K562 (cell line): ENCODE measurements around the gene PLXNA2. TPM values are rescaled to one million over a fixed set of nuclear protein-coding genes. Genes with fewer than 3 reads are reported as not detected.

Experiments
- ATAC-seq: fragments of 200-7000 bp; cut with Tn5 transposase; 3 replicates; pipeline ENCODE4 v1.9.1; 2020; ENCODE audit warnings: moderate library complexity
- BruUV-seq: library from RNA; stranded (reverse); fragments of 400-500 nt; replicated peaks from 2 replicates; lab custom pipeline; 2021; lab: Mats Ljungman, UMichigan
- CTCF ChIA-PET: fragments of 300-600 bp; formaldehyde crosslinking; extraction: SDS; loops from one replicate; lab custom pipeline; 2021; ENCODE audit warnings: low intra/inter-chr PET ratio; lab: Yijun Ruan, JAX
- POLR2A ChIA-PET: fragments of 300-600, 350-650 bp; sonication (Branson Sonifier 250); formaldehyde crosslinking; extraction: SDS; loops from one replicate; lab custom pipeline; 2021; ENCODE audit warnings: antibody characterized with exemption, inconsistent platforms; lab: Yijun Ruan, JAX
- DNase-seq, 4 experiments: peaks; one replicate each; pipeline versions ENCODE4 v3.0.0 to v3.0.0-alpha.2; 2011 to 2018; ENCODE audit warnings: low spot score in 3 of 4, mixed read lengths in 3 of 4; ENCODE audit errors: extremely low read depth in 1 of 4
- FAIRE-seq: peaks from 2 replicates; lab custom pipeline; 2011; peaks lifted over from hg19 to GRCh38; lab: Jason Lieb, UNC
- H2AFZ ChIP-seq: 2 replicates; pipeline ENCODE4 v1.6.0; 2011; ENCODE audit warnings: low read depth, low read length, control low read depth, inconsistent platforms
- H3K27ac ChIP-seq: fragments of 200-600 bp; 3 replicates; pipeline ENCODE4 v1.8.0; 2011; ENCODE audit warnings: low read depth, mild to moderate bottlenecking, control low read depth, inconsistent platforms, low read length, moderate library complexity, mixed read lengths; ENCODE audit errors: extremely low read depth
- H3K27me3 ChIP-seq, 2 experiments: fragments of 300-600 bp in 1 of 2; 2 replicates in 1 of 2; 3 replicates in 1 of 2; pipeline versions ENCODE4 v1.6.0 to v1.8.0; 2011; ENCODE audit warnings: inconsistent platforms in 2 of 2, low read length in 2 of 2, mild to moderate bottlenecking in 1 of 2, mixed read lengths in 1 of 2, moderate library complexity in 1 of 2; ENCODE audit not compliant: control insufficient read depth in 2 of 2, insufficient read depth in 2 of 2
- H3K36me3 ChIP-seq: fragments of 300-600 bp; 3 replicates; pipeline ENCODE4 v1.8.0; 2011; ENCODE audit warnings: mild to moderate bottlenecking, low read length, inconsistent platforms; ENCODE audit not compliant: control insufficient read depth, insufficient read depth
- H3K4me1 ChIP-seq, 2 experiments: fragments of 200-600 bp in 1 of 2; replicated peaks in 1 of 2; 2 replicates in 1 of 2; 3 replicates in 1 of 2; pipeline versions ENCODE4 v1.5.1 to v1.8.0; 2011; ENCODE audit warnings: inconsistent platforms in 2 of 2, low read length in 2 of 2, mild to moderate bottlenecking in 1 of 2, mixed read lengths in 1 of 2, moderate library complexity in 1 of 2; ENCODE audit not compliant: control insufficient read depth in 2 of 2, insufficient read depth in 2 of 2
- H3K4me2 ChIP-seq: 2 replicates; pipeline ENCODE4 v1.6.1; 2011; ENCODE audit warnings: low read length, control low read depth, inconsistent platforms, mixed read lengths; ENCODE audit not compliant: insufficient read depth
- H3K4me3 ChIP-seq: fragments of 200-600 bp; sonication (generic), shearing (Covaris generic); 2 replicates; pipeline ENCODE4 v1.5.1; 2016; ENCODE audit warnings: control low read depth, inconsistent platforms
- H3K79me2 ChIP-seq: fragments of 200-600 bp; 3 replicates; pipeline ENCODE4 v1.8.0; 2011; ENCODE audit warnings: low read length, inconsistent platforms; ENCODE audit not compliant: control insufficient read depth, insufficient read depth
- H3K9ac ChIP-seq, 2 experiments: 2 replicates each; pipeline versions ENCODE4 v1.6.0 to v1.6.1; 2011; ENCODE audit warnings: low read depth in 2 of 2, low read length in 2 of 2, control low read depth in 1 of 2, inconsistent platforms in 1 of 2, mild to moderate bottlenecking in 1 of 2, mixed read lengths in 1 of 2; ENCODE audit not compliant: insufficient read depth in 1 of 2
- H3K9me1 ChIP-seq: one replicate; pipeline ENCODE4 v1.6.0; 2011; ENCODE audit warnings: inconsistent platforms, mild to moderate bottlenecking, low read length, moderate library complexity; ENCODE audit not compliant: control insufficient read depth, insufficient read depth
- H3K9me3 ChIP-seq: replicated peaks from 2 replicates; pipeline ENCODE4 v1.5.1; 2011; ENCODE audit warnings: low read depth, low read length, inconsistent platforms; ENCODE audit not compliant: control insufficient read depth, insufficient read depth
- H4K20me1 ChIP-seq: replicated peaks from 2 replicates; pipeline ENCODE4 v1.6.1; 2011; ENCODE audit warnings: low read length, inconsistent platforms, mixed read lengths; ENCODE audit not compliant: control insufficient read depth, insufficient read depth
- CBFA2T3 ChIP-seq: fragments of 450-650 bp; IDR thresholded peaks from 2 replicates; pipeline ENCODE4 v1.6.1; 2017
- ELF4 ChIP-seq: fragments of 450-650 bp; formaldehyde crosslinking; IDR thresholded peaks from 2 replicates; pipeline ENCODE4 v1.4.0; 2022; ENCODE audit warnings: missing genetic modification characterization
- MEIS2 ChIP-seq: fragments of 450-650 bp; IDR thresholded peaks from 2 replicates; pipeline ENCODE4 v1.6.1; 2014; ENCODE audit warnings: mild to moderate bottlenecking; ENCODE audit not compliant: partially characterized antibody
- PKNOX1 ChIP-seq: fragments of 450-650 bp; IDR thresholded peaks from 2 replicates; pipeline ENCODE4 v1.6.1; 2016
- POLR2G ChIP-seq: fragments of 200-400 bp; formaldehyde crosslinking; IDR thresholded peaks from 2 replicates; pipeline ENCODE4 v1.6.1; 2017; ENCODE audit warnings: low read depth, mild to moderate bottlenecking, antibody characterized with exemption, low read length, moderate library complexity
- SREBF1 ChIP-seq: fragments of 150-350 bp; IDR thresholded peaks from 2 replicates; pipeline ENCODE4 v1.6.1; 2014; ENCODE audit warnings: antibody characterized with exemption, low read depth, low read length, borderline replicate concordance
- SRSF7 ChIP-seq: fragments of 200-400 bp; formaldehyde crosslinking; optimal IDR thresholded peaks from 2 replicates; pipeline ENCODE3; 2017; ENCODE audit warnings: mild to moderate bottlenecking, low read depth, low read length
- TCF3 ChIP-seq: sonication (generic); formaldehyde crosslinking; IDR thresholded peaks from 2 replicates; pipeline ENCODE4 v1.4.0; 2020; ENCODE audit warnings: mild to moderate bottlenecking, missing genetic modification reagents
- VEZF1 ChIP-seq: fragments of 200-800 bp; sonication (Bioruptor generic); IDR thresholded peaks from 2 replicates; pipeline ENCODE4 v1.6.1; 2017; ENCODE audit warnings: missing genetic modification characterization, missing compliant biosample characterization
- ZNF347 ChIP-seq: fragments of 450-650 bp; formaldehyde crosslinking; IDR thresholded peaks from 2 replicates; pipeline ENCODE4 v1.4.0; 2020; ENCODE audit warnings: low read depth, mild to moderate bottlenecking, moderate library complexity
- WGBS: fragments of 100-300 bp; shearing (Covaris generic); methylation state at CpG from one replicate; pipeline ENCODE4 v1.1.6; 2016; ENCODE audit warnings: low coverage, mixed read lengths; ENCODE audit not compliant: insufficient coverage; ENCODE audit errors: missing lambda C conversion rate; 5-methylcytosine and 5-hydroxymethylcytosine counted together
- in situ Hi-C: fragments of 300-500 bp; cut with MboI; formaldehyde crosslinking; loops from 4 replicates; pipeline ENCODE4 v1.15.0; 2018; ENCODE audit warnings: inconsistent platforms, mixed read lengths
- intact Hi-C: fragments of 100-400 bp; cut with micrococcal nuclease; formaldehyde crosslinking; loops from 2 replicates; pipeline ENCODE4 v1.14.2; 2022
- polyA plus RNA-seq, 8 experiments: library from polyadenylated mRNA; depleted of rRNA in 4 of 8; stranded (reverse) in 5 of 8; unstranded in 3 of 8; fragments of >200 nt; fragmentation: Nextera tagmentation in 2 of 8; fragmentation: Illumina TruSeq in 1 of 8; extraction: Ambion mirVana in 2 of 8; extraction: Trizol in 1 of 8; gene quantifications; 2 replicates each; pipeline versions ENCODE4 v1.2.1 to v1.2.3, GENCODE V29; 2011 to 2014; ENCODE audit warnings: inconsistent platforms in 1 of 8, missing spikeins in 1 of 8
- total RNA-seq, 7 experiments: library from RNA; depleted of rRNA in 6 of 7; stranded (reverse); fragments of >200 nt in 6 of 7; fragmentation: Illumina TruSeq in 2 of 7; extraction: Trizol in 2 of 7; gene quantifications; 2 replicates each; pipeline versions ENCODE4 v1.2.1 to v1.2.3, GENCODE V29; 2011 to 2021; ENCODE audit warnings: low replicate concordance in 1 of 7
- TF ChIP-seq, protein P1 (sequence below), 2 experiments: IDR thresholded peaks in 1 of 2; conservative IDR thresholded peaks in 1 of 2; 2 replicates each; pipeline ENCODE4 v1.6.1; 2016; ENCODE audit warnings: low read depth in 2 of 2, mild to moderate bottlenecking in 1 of 2, missing compliant biosample characterization in 1 of 2, missing genetic modification characterization in 1 of 2, moderate library complexity in 1 of 2
- TF ChIP-seq, protein P2 (sequence below): fragments of 250-450 bp; sonication (Bioruptor Pico); IDR thresholded peaks from 2 replicates; pipeline ENCODE4 v1.8.0; 2022; ENCODE audit warnings: inconsistent platforms

PLXNA2 gene
- total and polyA plus RNA-seq, 9 of the 15 experiments (the other 6 are each of a cell fraction or from before 2014, with no cell fraction given), result 0.01 to 1.3 (median 0.32) TPM

DNA sequence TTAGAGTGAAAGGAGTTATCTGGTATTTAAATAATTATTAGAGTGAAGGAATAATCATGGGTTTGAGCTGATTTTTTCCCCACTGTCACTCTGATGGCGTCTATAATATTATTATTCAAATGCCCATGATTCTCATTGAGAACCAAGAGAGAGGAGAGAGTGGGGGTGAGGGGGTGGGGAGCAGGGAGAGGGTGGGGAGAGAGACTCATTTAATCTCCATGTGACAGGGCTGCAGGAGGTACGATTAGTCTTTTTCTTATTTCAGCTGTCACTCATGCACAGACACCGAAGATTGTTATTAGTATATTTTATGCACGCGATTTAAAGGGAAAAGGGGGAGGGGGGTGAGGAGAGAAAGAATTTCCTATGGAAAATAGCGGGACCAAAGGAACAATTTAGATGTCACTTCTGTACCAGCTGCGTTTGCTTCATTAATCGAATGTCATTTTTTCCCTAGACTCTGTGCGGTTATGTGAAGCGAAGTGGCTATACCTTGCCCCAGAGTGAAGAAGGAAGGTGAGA is 19.9 kb downstream of the PLXNA2 start:
- intact Hi-C loops, result no loop called here
- ChIA-PET CTCF (no interaction called here), POLR2A (interaction anchor here (0.5 to 1.2 kb wide), 3 partner anchors 11 to 382 kb away, joined by 3 read pairs; no protein-coding TSS in a partner anchor)
- Histone ChIP-seq H3K9ac (no peak overlapping the region), H3K4me3 (no peak overlapping the region), H3K4me2 (no peak overlapping the region), H3K27ac (no peak overlapping the region), H3K79me2 (no peaks in the 10 kb centered on the region), H3K36me3 (no peaks in the 10 kb centered on the region), H3K27me3 (no peaks in the 10 kb centered on the region), H4K20me1 (no peaks in the 10 kb centered on the region), H2AFZ (peak overlapping the region; percentile 32; the same call in 1 of the 2 replicates), H3K4me1 (peaks cover 43 to 74% of the 10 kb centered on the region in 2 experiments), H3K9me3 (no peaks in the 10 kb centered on the region), H3K9me1 (no peaks in the 10 kb centered on the region)
- DNase-seq, result peak in 1 of 4 experiments; percentile 45
- in situ Hi-C loops, result no loop called here
- TF ChIP-seq, protein P1, sequence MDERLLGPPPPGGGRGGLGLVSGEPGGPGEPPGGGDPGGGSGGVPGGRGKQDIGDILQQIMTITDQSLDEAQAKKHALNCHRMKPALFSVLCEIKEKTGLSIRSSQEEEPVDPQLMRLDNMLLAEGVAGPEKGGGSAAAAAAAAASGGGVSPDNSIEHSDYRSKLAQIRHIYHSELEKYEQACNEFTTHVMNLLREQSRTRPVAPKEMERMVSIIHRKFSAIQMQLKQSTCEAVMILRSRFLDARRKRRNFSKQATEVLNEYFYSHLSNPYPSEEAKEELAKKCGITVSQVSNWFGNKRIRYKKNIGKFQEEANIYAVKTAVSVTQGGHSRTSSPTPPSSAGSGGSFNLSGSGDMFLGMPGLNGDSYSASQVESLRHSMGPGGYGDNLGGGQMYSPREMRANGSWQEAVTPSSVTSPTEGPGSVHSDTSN (CRISPR knock-in tag; IDR thresholded peaks at IDR 0.05; ENCODE audit: low read depth), result no peak
- TF ChIP-seq, protein P1 (tag; conservative IDR thresholded peaks at IDR 0.05; ENCODE audit: low read depth), result peak; percentile 51
- no peak for TF ChIP-seq ZNF347 (CRISPR knock-in tag)
- 0 out of 2 replicates have a peak, but pooled peaks have one; percentile 36 for TF ChIP-seq CBFA2T3
- no peak for TF ChIP-seq SRSF7
- no peak for TF ChIP-seq SREBF1
- 0 out of 2 replicates have a peak, but pooled peaks have one; percentile 18 for TF ChIP-seq VEZF1
- TF ChIP-seq POLR2G, result no peak
- 0 out of 2 replicates have a peak, but pooled peaks have one; percentile 17 for TF ChIP-seq ELF4 (CRISPR knock-in tag)
- peak; percentile 89 for TF ChIP-seq PKNOX1
- 0 out of 2 replicates have a peak, but pooled peaks have one; percentile 6 for TF ChIP-seq TCF3
- peak; percentile 30 for TF ChIP-seq MEIS2
- TF ChIP-seq, protein P2, sequence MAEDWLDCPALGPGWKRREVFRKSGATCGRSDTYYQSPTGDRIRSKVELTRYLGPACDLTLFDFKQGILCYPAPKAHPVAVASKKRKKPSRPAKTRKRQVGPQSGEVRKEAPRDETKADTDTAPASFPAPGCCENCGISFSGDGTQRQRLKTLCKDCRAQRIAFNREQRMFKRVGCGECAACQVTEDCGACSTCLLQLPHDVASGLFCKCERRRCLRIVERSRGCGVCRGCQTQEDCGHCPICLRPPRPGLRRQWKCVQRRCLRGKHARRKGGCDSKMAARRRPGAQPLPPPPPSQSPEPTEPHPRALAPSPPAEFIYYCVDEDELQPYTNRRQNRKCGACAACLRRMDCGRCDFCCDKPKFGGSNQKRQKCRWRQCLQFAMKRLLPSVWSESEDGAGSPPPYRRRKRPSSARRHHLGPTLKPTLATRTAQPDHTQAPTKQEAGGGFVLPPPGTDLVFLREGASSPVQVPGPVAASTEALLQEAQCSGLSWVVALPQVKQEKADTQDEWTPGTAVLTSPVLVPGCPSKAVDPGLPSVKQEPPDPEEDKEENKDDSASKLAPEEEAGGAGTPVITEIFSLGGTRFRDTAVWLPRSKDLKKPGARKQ (CRISPR knock-in tag), result 0 out of 2 replicates have a peak, but pooled peaks have one; percentile 25
- ATAC-seq, result no peak
- 38% methylated on average over 10 of the region's 10 CpGs for WGBS
- BruUV-seq, result no TSS peak
- no peak for FAIRE-seq
